ENCODE data around the gene BNC2.

BNC2 gene

DNA sequence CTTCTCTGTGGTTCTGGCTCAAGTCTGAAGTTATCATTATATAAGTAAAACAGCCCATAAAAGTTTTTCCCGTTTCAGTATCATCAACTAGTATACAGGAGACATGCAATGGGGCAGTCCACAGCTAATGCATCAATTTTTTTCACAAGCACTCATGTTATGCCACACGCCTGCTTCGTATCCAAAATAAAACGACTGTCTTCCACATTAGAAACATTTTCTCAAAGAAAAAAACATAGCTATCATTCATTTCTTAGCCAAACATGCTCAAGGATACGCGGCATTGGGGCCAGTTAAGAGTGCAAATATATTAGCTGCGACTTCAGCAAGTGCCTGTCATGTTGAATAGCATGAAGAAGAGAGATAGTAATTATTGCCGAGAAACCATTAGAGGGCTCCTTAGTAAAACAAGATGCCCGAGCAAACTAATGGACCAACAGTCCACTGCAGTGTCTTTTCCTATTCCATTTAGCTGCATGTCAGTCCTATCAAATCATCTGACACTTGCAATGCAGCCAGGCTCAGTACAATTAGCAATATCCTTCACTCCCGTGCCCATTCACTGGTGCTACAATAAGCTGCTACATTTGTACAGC lies 68.5 kb downstream of the BNC2 start:
- H3K4me3 ChIP-seq (ENCODE audit: low read length): no peak overlapping the region
- TF ChIP-seq CTCF (conservative IDR thresholded peaks at IDR 0.05; ENCODE audit: low read depth, low read length): no peak
- DNase-seq (ENCODE audit: low read depth): no peak

- DNase-seq (ENCODE audit: low read depth): no peak
- H3K4me3 ChIP-seq (ENCODE audit: low read length): no peak overlapping the region
- no peak for TF ChIP-seq CTCF (conservative IDR thresholded peaks at IDR 0.05; ENCODE audit: low read depth, low read length)
These were observed 74.1 kb downstream of the BNC2 start for GRCh38 chr9:16796304-16796825.

DNA sequence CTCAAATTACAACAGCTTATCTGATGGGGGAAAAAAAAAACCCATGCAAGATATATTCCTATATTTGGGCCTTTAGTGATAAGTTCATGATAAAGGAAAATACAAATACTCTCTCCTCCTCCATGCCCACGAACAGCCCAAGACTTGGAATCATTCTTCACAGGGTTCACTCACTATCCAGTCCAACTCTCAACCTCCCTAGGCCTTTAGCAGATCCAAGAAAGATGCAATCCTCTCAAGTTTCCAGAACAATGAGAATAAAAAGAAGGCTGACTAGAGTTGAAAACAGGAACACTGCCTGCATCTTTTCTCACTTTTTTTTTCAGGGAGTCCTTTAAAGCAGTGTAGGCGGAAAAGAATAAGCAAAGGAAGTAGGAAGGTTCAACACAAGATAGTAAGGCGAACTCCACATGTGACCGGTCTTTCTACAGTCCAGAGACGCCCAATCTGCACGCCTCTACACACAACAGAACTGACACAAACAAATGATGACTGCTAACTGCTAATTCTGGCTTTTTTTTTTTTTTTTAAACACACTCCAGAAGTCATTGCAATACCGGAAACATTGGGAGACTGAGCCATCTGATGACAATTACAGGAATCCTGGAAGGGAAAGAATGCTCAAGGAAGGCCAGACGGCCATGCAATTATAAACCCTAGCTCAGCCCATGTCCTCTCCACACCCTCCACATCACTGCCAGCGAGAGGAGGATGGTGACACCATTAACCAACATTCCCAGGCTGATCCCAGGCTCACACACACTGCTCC lies 75.4 kb downstream of the BNC2 start:
- no peak for DNase-seq (ENCODE audit: low read depth)
- TF ChIP-seq CTCF (conservative IDR thresholded peaks at IDR 0.05; ENCODE audit: low read depth, low read length): no peak
- H3K4me3 ChIP-seq (ENCODE audit: low read length): no peak overlapping the region

DNA sequence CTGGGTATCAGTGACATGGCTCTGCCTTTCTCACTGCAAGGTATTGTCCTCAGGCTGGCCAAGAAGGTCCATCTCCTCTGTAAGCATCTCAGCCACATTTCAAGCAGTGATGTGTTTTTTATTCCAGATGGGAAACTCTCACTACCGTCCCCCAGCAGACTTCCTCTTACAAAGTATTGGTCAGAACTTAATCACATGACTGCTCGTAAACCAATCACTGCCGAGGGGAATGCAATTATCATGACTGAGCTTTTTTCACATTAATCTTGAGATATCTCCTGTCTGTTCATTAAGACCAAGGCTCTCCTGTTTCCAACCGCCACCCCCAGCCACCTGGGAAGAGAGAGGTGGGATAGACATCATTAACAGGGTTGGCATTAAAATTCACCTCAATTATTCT lies 76.4 kb downstream of the BNC2 start:
- no peak for DNase-seq (ENCODE audit: low read depth)
- no peak for TF ChIP-seq CTCF (conservative IDR thresholded peaks at IDR 0.05; ENCODE audit: low read depth, low read length)
- no peak overlapping the region for H3K4me3 ChIP-seq (ENCODE audit: low read length)

DNA sequence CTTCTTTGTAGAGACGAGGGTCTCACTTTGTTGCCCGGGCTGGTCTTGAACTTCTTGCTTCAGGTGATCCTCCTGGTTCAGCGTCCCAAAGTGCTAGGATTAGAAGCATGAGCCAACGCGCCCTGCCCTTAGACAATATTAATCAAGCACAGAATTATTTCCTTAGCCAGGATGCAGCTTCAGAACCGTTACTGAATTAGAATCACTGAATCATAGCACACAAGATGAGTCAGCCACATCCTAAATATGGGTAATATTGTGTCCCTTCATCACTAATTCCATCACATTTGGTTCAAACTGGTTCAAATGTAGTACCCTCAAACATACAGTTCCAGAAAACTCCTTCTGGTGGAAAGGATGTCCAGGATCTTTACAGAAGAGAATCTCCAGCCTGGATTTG lies 82.7 kb downstream of the BNC2 start:
- no peak for DNase-seq (ENCODE audit: low read depth)
- no peak for TF ChIP-seq CTCF (conservative IDR thresholded peaks at IDR 0.05; ENCODE audit: low read depth, low read length)
- no peak overlapping the region for H3K4me3 ChIP-seq (ENCODE audit: low read length)

DNA sequence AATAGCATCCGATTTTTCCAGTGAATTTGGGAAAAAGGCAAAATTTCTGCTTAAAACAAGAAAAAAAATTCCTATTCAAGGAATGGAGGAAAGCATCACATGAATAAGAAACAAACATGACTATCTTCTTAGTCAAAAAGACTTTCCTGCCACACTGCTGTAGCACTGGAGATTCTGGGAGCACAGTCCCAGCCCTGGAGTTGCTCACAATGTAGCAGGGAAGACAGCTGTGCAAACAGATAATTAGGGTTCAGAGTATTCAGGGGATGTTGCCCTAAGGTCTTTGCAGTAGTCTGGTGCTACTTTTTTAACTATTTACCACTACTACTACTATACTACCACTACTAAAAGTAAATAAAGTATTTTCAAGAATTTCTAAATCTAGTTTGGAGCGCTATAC lies 86.5 kb downstream of the BNC2 start:
- DNase-seq (ENCODE audit: low read depth): no peak
- H3K4me3 ChIP-seq (ENCODE audit: low read length): no peak overlapping the region
- TF ChIP-seq CTCF (conservative IDR thresholded peaks at IDR 0.05; ENCODE audit: low read depth, low read length): no peak

DNA sequence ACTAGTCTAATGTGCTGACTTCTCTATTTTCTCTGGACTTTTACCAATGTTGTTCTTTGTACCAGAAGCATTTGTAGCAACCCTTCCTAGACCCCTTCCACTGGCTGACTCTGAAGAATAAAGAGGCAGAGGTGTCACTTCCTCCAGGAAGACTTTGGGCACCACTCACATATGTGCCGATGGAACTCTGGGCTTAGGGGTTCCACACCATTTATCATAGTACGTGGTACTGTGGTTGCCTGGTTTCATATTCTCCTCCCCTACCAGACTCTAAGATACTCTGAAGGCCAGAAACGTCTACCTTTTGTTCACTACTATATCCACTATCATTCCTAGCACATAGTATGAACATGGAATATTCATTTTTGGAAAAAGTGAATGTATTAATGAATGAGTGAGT lies 88.0 kb downstream of the BNC2 start:
- no peak for TF ChIP-seq CTCF (conservative IDR thresholded peaks at IDR 0.05; ENCODE audit: low read depth, low read length)
- no peak for DNase-seq (ENCODE audit: low read depth)
- no peak overlapping the region for H3K4me3 ChIP-seq (ENCODE audit: low read length)
